G401.6 (cell line): ENCODE data around the gene MAGEL2.

ENCODE experiments used
- FAIRE-seq: peaks from 2 replicates; lab custom pipeline; 2012; peaks lifted over from hg19 to GRCh38; lab: Jason Lieb, UNC

The MAGEL2 gene

DNA sequence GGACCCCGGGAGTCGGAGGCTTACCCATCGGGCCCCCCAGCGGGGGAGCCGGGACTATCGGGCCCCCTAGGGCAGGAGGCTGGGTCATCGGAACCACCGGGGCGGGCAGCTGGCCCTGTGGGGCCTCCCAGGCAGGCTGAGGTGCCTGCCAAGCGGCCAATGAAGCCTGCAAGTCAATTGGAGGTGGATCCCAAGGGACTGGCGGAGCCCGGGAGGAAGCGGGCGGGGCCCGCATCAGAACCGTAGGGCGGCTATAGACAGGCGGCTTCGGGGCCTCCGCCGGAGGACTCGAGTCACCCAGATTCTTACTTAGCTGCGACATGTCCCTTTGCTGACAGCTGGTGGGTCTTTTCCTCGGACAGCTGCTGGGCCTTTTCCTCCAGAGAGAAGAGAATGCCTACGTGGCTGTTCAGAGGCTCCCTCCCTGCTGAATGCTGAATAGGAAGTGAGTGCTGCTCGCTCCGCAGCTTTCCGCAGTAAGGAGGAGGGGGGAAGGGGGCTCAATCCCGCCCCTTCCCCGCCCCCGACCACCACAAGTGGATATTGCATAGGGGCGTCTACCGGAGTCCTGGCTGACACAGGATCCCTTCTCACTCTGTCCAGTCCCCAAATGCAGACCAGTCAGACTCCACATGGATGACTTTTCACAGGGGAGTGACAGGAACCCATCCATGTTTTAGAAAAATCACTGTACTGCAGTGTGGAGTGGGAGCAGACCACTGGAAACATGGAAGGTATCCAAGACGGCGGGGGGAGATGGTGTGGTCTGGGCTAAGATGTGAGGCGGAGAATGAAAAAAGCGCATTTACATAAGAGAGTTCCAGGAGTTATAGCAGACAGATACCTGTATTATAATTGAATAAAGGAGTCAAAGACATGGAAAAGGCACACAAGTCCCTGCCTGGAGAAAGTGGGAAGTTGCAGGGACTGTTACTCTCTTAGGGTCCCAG lies at the start of gene MAGEL2:
TSS of gene MAGEL2 (minus strand) at position 447 of the 950 bp plus-strand sequence. CDS start at position 322, 125 bp downstream.
- no peak for FAIRE-seq

DNA sequence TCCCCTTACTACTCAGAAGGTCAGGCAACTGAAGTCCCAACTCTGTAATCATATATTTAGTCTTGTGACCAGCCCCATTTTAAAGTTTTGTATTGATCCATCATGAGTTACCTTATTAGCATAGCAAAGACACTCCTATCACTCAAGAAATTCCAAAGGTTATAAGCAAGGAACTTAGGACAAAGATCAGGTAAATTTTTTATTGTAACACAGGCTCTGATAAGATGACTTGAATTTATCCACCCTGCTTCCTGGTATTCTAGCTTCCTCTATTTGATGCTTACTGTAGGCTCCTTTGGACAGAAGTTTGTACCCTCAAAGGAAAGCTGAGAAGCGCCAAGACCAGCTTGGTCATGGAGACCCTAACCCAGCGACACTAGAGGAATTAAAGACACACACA lies 47.6 kb upstream of the MAGEL2 start:
- no peak for FAIRE-seq

DNA sequence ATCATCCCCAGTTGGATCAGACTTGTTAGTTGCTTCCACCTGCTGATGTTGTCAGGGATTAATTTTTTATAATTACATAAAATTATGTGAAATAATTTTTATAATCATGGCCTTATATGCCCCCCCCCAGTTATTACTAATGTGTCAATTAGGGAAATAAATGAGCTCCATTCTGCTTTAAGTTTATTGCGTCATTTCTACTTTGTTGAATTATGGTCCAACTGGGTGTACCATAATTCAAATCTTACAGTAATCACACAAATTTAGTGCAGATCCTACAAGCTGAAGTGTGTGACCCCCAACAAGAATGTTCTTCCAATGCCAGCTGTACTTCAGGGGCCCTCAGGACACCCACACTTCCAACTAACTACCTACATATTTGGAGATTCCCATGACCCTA lies 46.9 kb upstream of the MAGEL2 start:
- no peak for FAIRE-seq

DNA sequence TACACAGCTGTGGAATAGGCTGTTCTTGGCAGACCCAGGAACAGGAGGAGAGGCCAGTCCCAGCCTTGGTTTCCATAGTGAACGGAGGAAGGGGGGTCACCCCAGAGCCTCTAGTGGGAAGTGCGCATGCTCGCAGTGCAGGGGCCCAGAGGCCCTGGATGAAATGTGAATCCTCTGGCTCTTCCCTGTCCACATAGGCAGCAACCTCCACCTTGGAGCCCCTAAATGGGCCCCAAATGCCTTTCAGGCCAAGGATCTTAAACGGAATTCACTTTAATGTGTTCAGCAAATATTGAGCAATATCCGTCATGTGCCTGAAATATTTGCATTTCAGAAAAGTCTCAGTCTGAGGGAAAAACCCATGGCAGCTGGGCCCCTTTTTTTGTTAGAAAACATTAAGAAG lies 42.8 kb upstream of the MAGEL2 start:
- FAIRE-seq: no peak

DNA sequence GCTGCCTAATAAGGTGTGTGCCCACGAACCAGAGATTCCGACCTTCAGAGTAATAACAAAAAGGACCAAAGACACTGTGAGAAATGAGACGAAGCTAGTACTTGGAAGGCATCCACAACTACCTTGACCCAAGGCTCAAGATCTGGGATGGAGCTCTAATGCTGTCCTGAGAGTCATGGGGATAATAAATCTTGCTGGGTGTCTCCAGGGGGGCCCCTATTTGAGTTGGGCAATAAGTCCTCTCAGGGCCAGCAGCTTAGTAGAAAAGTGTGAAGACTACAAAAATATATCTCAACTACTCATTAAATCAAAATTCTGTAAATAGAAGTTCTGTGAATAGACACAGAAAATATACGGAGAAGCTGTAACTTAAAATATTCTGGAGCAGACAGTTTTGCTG lies 42.3 kb upstream of the MAGEL2 start:
- FAIRE-seq: no peak

DNA sequence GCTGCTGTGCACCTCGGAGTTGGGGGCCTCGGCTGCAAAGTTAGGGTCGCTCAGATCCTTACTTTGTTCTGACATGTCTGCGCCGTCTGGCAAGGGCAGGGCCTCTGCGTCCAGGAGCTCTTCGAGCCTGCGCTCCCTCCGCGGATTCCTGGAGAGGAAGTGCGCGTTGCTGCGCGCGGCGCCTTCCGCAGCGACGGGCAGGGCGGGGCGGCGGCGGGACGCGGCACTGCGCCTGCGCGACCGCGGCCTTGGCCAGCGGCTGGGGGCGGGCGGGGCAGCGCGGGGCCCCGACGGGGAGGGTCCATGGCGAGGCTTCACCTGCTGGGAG lies 39.4 kb upstream of the MAGEL2 start, which contains the start of gene NDN:
TSS of gene NDN (minus strand) at position 163 of the 328 bp plus-strand sequence. CDS start at position 75, 88 bp downstream.
- no peak for FAIRE-seq

DNA sequence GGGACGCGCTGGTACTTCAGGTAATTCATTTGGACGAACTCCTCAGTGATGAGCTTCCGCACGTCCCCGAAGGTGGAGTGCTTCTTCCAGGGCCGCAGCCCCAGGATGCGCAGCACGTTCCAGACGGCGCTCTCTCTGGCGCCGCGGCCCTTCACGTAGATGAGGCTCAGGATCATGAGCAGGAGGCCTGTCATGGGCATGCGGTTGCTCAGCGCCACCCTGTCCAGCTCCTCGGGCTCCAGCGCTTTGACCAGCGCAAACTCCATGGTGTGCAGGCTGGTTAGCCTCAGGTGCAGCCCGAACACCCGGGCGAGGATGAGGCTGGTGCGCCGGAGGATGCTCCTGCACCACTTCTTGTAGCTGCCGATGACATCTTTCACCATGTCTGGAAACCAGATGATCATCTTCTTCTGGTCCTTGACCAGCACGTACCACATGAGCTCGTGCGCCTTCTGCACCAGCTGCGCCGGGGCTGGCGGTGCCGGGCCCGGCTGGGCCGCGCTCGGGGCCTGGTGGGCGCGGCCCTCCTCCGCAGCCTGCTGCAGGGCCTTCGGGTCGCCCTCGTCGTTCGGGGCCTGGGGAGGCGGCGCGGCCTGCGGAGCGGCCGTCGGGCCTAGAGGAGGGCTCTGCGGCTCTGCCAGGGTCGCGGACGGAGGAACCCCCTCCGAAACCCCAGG lies 38.9 kb upstream of the MAGEL2 start:
- no peak for FAIRE-seq

DNA sequence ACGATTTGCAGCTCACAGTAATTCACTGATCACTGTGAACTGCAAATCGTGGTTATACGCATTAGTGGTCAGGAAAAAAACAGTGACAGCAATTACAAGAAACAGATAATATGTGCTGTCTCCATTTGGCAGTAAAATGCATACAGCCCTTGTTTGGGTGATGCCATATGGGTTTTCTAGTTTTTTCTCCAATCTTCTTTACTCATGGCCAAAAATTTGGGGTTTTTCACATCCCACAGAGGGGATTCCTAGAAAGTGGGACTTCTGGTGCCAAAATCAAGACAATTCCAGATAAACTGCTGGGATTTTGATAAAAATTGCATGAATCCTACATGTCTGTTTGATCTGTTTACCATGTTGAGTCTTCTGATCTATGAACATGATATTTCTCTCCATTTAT lies 23.8 kb upstream of the MAGEL2 start:
- no peak for FAIRE-seq

DNA sequence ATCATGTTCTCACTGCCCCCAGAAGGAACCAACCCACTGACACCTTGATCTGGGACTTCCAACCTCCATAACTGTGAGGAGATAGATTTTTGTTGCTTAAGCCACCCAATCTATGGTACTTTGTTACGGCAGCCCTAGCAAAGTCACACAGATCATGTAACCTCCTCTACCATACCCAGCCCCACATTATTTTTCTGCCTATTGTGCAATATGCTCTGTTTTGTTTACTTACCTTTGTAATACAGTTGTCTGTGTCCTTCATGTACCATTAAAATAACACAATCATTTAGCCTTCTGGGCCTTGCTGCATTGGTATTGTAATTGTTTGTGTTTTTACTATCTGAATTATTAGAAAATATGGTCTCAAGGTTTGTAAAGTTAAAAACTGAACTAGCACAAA lies 23.3 kb upstream of the MAGEL2 start:
- FAIRE-seq: no peak

DNA sequence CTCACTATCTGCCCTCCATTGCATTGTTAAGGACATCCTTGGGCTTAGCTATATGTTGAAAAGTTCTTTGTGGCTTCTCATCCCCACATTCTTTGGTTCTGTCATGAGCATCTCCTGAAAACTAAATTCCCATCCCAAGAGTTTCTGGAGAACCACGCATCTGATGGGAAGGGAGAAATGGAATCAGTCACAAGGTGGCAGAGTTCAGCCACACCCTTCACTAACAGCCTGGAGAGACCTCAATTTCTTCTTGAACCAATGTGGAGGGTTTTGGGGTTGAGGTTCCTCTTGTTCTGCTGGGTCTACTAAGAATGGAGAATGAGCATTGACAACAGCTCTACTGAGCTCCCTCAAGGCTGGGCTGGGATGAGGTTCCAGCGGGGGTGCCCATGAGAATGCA lies 15.6 kb upstream of the MAGEL2 start:
- FAIRE-seq: no peak

DNA sequence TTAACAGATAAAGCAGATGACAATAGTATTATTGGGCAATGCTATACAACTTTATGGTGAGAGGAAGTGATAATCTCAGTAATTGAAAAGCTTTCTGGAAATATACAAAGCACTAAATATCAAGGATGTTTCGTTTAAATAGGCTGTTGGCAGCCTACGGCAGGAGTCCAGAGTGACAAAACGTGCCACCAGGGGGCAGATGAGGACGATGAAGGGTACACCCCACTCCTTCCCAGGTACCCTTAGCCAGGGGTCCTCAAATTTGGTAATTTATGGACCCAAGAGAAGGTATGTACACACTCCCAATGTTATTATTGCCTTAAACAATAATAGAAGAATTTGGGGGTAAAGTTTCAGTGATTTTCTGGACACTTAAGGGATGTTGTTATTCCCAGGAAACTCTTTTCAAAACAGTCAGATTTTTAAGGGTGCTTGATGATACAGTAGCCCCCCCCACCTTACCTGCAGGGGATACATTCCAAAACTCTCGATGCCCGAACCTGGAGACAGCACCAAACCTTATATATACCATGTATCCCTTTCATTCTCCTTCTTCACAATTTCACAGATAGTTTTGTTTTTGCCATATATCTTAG lies 1.4 kb upstream of the MAGEL2 start:
- no peak for FAIRE-seq

DNA sequence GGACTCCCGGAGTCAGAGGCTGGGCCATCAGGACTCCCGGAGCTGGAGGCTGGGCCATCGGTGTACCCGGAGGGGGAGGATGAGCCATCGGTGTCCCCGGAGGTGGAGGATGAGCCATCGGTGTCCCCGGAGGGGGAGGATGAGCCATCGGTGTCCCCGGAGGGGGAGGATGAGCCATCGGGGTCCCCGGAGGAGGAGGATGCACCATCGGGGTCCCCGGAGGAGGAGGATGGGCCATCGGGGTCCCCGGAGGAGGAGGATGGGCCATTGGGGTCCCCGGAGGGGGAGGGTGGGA lies 719 bp downstream of the MAGEL2 start:
- FAIRE-seq: no peak

DNA sequence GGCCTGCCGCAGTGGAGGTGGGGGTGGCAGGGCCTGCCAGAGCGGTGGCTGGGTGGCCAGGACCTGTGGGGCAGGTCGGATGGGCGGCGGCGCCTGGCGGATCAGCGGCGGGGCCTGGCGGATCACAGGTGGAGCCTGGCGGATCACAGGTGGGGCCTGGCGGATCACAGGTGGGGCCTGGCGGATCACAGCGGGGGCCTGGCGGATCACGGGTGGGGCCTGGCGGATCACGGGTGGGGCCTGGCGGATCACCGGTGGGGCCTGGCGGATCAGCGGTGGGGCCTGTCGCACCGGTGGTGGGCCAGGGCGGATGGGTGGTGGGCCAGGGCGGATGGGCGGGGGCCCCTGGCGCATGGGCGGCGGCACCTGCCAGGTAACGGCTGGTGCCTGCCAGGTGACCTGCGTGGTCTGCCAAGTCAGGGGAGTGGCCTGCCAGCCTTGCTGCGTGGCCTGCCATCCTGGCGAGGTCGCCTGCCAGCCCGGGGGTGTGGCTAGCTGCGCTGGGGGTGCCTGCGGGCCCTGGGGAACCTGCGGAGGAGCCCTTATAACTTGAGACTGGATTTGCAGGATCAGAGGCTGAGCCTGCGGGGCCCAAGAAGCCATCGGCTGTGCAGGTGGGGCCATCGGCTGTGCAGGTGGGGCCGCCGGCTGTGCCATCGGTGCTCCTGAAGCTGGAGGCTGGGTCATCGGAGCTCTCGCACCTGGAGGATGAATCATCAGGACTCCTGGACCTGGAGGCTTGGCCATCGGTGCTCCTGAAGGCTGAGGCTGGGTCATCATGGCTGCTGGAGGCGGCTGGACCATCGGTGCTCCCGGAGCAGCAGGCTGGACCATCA lies 1.3 kb downstream of the MAGEL2 start:
- FAIRE-seq: no peak

DNA sequence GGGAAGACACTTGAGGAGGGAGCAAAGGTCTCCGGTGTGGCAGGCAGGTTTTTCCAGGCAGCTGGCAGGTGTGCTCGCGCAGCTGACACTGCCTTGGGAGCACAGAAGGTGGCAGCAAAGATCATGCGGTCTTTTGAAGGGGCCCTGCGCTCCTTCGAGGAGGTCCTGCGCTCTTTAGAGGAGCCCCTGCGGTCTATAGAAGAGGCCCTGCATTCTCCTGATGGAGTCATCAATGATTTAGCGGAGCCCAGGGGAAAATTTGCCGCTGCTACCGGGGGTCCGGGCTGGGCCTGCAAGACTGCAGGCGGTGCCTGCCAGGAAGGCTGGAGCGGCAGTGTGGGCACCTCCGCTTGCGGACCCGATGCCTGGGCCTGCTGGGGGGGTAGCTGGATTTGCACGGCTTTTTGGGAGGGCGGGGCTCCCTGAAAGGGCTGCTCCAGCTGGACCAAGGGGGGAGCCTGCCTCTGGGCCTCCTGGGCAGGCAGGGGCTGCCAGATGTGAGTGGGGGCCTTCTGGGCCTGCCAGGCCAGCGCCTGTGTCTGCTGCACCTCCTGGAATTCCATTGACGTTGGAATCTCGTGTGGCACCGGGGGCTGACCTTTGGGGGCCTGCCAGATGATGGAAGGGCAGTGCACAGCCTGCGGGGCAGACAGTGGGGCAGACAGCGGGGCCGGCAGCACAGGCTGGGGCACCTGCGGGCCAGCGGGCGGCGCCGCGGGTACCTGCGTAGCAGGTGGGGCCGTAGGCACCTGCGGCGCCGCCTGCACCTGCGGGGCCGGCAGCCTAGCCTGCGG lies 2.1 kb downstream of the MAGEL2 start:
- FAIRE-seq: no peak

DNA sequence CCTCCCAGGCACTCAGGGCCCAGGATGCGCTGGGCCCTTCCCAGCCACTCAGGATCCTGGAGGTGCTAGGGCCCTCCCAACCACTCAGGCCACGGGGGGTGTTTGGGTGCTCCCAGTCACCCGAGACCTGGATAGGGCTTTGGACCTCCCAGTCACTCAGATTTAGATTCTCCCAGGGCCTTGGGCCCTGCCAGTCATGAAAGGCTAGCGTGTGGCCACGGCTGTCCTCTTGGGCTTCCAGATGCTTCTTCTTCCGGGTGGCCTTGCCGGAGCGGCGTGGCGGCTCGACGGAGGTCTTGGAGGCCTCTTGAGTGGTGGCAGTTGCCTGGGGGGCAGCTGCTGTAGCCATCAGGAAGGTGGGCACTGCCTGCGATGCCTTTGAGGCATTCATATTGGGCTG lies 2.8 kb downstream of the MAGEL2 start:
- no peak for FAIRE-seq

DNA sequence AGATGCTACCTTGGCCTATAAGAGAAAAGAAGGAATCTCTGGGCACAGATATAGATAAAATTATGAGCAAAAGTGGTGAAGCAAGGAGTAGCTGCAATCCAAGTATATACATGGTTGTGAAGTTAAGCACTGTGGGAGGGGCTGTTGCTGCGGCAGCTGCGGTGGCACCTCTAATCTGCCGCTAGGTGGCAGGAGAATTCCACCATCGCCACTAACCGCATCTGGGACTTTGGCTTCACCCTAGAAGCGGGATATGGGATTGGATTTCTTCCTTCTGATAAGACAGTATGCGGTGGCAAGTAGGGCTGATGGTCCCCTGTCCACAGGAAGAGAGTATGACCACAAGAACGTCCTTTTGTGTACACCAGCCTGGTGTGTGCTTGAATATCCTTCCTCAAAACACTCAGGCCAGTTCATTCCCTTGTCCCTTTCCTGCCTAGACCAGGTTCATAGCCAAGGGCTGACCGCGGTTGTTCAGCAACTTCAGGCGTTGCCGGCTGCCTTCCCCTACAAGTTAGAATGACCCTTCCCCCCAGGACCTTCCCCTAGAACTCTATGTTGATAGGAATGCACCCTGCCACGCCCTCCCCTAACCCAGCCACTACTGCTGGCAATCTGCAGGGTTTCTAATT lies 5.1 kb downstream of the MAGEL2 start:
- FAIRE-seq: no peak

DNA sequence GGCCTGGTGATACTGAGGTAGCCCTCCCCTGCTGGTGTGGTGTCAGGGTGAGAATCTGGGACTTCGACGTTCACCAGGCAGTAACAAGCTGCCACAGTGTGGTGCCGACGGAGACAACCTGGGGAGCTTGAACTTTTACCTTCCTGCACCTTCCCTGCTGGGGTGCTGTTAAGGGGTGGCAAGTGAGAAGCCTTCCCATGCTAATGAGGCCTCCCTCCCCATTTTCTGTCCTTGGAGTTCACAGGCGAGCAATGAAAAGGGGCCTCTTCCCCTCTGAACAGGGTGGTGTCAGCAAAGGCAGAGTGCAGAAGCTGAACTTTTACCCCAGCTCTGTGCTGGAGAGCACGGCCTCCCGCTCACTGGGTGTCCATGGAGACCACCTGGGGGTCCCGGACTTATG lies 13.5 kb downstream of the MAGEL2 start:
- no peak for FAIRE-seq

DNA sequence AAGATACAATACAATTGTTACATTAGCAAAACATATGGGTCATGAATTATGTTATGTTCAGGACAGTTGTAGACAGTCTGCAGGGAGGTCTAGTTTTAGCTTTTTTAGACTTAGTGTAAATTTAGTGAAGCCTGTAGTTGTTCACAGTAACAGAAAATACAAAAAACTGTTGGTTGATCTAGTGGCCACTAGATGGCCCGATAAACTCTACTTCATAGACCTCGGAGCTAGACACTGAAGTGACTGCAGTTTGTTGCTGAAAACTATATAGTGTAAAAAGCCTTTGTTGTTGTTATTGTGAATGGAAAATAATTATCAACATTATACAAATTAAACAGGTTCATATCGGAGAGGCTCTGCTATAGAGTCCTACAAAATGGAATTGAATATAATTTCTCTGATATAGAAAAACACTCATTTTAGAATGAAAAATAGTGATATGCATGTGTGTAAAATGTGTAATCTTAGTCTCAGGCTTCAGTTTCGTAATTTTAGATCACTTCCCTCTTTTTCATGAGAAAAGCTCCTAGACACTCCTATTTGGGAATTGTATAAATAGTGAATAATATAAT lies 18.3 kb downstream of the MAGEL2 start:
- no peak for FAIRE-seq

DNA sequence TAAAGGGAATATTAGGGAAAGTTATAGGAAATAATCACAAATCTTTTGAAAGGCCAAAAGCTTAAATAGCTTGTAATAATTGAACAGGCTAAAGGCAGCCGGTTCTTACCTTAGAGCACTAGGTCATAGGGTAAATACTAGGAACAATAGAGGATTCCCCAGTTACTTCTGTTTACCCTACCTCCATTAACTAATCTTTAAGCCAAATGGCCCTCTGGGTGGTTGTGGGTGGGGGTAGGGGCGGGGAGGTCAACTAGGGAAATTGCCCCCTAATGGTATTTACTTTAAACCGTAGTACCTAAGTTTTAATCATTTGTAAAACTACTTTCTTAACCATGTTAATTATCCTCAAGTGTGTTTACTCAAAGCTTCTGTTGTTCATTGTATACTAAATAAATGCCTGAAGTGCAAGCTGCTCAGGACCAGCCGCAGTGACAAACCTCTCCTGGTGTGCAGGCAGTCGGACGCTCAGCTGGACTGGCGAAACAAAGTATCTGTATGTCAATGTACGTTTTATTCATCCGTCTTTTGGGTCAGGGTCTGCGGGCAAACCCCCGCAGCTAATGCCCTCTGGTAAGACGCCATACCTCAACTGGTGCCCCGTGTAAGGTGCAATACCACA lies 18.9 kb downstream of the MAGEL2 start:
- FAIRE-seq: no peak

DNA sequence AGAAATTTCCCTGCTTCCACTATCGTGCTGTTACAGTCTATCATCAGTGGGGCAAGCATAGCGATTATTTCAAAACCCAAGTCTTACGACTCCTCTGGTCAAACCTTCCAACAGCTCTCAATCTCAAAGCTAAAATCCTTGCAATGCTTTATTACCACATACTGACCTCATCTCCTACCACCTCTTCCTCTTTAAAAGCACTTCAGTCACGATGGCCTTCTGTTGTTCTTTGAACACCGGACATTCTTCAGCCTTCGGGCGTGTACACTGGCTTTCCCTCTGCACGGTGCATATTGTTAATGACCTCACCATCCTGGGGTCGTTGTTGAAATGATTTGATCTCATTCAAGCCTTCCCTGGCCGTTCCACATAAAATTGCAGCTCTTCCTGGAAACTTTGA lies 31.1 kb downstream of the MAGEL2 start:
- FAIRE-seq: no peak
